GM21619 (cell line): ENCODE data around the gene MYH10.

Source experiments
- ATAC-seq: cut with Tn5 transposase; IDR thresholded peaks from one replicate; pipeline ENCODE4 v1.9.1; 2021; ENCODE audit not compliant: unreplicated experiment

Gene MYH10

DNA sequence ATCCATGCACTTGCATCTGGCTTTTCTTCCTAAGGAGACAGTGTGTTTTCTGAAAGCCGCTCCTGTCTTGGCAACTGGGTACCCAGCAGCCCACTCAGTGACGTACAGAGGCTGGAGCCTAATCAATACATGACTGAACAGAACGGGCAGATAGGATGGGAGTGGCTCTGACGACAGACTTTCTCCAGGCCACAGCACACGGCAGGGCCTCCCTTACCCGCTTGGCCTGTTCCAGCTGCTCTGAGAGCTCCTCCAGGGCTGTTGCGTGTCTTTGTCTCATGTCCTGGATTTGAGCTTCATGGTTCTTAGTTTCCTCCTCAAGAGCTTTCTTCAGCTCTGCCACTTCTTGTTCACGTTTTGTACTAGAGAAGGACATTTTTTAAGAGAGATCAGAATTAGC, 129.9 kb downstream of the MYH10 start:
- ATAC-seq = no peak

DNA sequence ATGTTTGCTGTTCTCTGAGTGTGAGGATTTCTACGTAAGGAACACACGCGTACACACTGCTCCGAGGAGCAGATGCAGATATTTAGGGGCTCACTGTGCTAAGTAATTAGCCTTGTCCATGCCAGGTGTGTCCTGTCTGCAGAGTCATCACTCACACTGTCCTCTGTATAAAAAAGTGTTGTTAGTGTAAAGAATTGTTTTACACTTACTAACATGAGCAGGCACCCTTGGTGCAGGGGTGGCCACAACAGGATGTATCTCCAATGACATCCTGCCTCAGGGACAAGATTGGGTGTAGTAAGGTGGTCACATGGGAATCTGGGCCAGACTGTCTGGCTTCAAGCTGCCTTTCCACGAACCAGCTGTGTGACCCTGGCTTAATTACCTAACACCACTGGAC, 130.9 kb downstream of the MYH10 start:
- ATAC-seq = no peak

DNA sequence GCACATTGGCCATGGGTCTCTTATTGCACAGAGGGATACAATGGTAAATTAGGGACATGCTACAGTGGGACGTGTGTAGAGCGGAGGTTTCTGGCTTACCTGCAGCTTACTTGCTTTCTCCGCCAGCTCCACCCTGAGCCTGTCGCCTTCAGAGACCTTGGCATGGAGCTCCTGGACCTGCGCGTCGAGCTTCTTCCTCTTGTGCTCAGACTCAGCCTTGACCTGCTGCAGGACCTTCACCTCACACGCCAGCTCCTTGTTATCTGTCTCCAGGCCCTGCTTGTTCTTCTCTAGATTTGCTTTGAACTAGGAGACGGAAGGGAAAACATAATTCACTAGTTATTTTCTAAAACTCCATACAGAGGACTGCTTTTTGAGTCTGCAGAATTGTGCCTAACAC, 131.4 kb downstream of the MYH10 start:
- no peak for ATAC-seq

DNA sequence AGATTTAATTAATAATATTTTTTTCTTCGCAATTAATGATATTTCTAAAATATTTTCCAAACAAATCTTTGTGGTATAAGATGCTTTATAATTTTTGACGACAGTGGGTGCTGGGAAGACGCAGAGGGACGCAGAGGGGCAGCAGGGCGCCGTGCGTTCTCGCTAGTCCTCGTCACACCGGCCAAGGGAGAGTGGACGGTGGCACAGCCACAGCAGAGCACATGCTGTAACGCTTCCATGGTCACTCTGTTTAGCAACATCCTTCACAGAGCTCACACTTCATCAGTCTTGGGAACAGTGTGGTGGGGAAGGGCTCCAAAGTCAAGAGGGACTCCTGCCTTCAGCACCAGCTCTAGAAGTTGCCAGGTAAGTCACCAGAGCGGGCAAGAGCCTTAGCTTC, 134.4 kb downstream of the MYH10 start:
- no peak for ATAC-seq

DNA sequence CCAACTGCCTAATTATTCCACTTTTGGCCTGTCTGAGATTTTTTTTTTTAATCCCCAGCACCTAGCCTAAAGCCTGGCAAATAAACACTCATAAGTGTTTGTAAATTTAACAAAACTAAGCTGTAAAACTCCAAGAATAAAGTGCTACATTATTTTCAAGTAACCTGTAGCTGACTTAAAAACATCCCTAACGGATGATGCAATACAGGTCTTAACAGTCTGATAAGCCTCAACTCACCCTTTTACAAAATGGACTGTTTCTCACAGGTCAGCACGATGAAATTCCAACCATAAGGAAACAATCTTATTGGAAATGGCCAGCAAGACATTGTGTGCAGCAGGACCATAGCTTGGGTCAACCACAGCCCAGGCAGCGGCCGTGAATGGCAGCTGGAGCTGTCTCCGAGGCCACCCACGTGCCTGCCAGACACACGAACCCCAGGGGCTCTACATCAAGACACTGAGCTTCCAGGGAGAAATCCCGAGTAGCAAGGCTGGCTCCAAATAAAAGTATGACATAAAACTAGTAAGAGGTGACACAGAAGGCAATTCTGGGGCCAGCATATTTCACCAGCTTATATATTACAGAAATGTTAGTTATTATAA, 135.9 kb downstream of the MYH10 start:
- no peak for ATAC-seq

DNA sequence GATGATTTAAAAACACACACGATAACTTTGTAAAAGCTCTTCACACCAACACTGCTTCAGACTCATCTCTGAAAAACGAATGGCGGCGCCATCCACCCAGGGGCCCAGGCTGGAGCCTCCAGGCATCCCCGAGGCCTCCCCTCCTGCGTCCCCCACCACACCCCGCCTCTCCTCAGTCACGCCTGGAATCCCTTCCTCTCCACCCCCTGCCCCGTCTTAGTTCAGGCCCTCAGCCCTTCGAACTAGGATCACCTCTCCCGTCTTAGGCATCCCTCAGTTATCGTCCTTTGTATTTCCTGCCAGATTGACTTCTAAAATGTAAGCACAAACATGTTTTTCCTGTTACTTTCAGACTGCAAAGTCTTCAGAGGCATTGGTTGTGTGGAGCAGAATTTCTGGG, 136.5 kb downstream of the MYH10 start:
- ATAC-seq = no peak

DNA sequence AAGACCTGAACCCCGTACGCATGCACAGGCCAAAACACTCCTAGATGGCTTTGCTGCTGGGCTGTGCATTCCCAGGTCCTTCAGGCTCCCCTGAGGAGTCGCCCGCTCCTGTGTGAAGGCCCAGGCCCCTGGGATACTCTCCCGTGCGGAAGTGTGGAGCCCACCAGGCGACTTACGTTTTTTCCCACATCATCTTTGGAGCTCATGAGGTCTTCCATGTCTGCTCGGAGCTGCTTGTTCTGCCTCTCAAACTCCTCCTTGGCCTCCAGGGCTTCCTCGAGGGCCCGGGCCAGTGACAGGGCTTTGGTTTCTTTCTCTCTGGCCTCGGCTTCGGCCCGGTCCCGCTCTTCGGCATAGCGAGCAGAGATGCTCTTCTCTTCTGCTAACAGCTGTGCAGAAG, 138.4 kb downstream of the MYH10 start:
- ATAC-seq = no peak

DNA sequence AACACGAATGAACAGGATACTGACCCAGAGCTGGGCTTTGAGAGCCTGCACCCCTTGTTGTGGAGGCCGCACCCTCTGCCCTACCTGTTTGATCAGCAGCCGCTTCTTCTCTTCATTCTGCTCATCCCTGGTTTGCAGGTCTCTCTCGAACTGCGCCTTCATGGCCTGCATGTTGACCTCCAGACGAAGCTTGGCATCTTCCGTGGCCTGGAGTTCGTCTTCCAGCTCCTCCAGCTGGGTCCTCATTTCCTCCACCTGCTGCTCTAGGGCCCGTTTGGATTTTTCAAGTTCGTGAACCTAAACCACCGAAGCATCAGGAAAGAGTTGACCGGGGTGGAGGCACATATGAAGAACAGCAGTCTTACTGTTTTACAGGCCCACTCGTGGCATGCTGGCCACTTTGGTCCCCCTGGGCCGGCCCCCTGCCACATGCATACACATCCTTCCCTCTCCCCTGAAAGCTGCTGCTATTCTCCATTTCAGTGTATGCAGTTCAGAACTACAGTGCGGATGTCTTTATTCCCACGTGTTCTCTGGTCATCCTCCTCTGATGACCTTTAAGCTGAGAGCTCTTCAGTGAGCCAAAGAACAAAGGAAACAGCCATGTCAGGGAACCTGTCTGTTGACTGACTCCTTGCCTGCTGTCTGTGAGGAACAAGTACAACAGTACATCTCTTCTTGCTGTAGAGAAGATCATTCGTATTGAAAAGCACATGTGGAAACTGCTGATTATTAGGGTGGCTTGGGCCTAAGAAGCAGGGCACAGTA, 140.1 kb downstream of the MYH10 start:
- ATAC-seq = no peak

DNA sequence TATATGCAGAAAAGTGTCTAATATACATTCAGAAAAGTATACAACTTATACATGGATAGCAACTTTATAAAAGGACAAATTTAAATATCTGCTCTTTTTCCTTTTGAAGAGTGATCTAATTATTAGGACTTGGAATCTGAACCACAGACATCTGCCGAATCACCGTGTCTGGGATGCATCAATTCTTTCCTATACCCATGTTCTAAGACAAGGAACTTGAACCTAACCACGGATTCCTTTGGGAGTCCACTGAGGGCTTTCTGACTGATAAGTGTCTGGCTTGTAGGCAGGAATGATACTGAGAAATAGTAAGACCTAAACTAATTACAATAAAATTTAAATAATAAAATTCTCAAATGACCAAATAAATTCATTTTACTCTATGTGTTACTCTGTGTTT, 140.7 kb downstream of the MYH10 start:
- ATAC-seq = no peak

DNA sequence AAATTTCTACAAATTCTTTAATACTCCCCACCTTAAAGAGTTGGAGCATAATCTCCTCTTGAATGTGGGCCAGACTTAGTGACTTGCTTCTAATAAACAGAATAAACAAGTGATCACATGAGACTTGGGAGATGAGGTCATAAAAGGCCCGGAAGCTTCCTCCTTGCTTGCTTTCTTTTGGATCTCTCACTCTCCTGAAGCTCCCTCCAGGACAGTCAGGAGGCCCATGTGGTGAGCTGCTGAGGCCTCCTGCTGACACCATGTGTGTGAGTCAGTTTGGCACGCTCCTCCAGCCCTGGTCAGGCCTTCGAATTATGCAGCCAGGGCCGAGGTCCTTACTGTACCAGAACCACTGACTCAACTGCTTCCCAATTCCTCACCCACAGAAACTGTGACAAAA, 141.6 kb downstream of the MYH10 start:
- ATAC-seq = no peak

DNA sequence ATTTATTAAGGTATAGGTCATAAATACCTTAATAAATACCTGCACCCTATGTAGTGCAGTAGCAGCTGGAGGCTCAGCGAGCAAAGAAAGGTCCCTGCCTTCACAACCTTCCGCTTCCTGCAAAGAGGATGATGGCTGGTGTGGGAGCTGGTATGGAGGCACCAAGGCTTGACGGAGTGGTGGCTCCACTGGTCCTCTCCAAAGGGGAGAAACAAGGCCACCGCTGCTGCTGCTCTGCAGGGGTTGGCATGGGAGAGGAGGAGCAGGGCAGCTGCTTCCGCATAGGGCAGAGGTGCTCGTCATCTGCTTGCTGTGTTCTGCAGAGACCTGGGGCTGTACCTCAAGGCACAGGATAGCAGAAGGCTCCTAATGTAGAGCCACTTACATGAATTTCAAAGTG, 142.0 kb downstream of the MYH10 start:
- ATAC-seq = no peak

DNA sequence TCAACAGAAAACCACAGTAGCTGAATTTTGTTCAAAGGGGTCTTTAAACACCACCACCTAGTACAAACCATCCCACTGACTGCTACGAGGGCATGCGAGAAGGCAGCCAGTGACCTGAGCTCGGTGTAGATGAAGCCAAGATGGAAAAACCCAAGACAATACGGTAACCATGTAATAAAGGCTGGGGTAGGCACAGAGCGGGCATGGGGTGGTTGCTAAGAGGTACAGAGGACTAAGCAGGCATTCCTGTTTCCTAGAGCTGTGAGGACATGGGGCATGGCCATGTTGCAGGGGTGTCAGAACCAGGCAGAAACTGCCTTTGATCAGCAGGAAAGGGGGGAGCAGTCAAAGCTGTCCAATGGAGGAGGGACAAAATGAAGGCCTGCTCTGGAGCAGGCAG, 142.8 kb downstream of the MYH10 start:
- ATAC-seq = no peak

DNA sequence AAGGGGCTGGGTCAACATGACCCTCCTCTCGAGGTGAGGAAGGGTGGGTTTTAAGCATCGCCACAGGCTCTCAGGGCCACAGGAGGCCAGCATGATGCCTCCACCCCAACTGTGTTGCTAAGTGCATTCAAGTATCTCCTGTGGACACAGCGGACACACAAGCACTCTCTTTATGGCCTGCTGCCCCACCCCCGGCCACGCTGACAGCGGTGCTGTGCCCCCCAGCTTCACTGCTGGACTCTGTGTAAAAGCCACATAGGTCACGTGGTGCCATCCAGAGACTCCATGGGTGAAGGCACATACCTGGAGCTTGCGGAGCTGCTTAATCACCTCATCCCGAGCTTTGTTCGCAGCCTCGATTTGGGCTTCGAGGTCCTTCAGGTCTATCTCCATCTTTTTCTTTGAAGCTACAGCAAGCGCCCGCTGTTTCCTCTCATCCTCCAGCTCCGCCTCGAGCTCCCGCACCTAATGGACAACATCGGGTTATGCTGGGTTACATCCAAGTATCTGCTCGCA, 143.3 kb downstream of the MYH10 start:
- no peak for ATAC-seq

DNA sequence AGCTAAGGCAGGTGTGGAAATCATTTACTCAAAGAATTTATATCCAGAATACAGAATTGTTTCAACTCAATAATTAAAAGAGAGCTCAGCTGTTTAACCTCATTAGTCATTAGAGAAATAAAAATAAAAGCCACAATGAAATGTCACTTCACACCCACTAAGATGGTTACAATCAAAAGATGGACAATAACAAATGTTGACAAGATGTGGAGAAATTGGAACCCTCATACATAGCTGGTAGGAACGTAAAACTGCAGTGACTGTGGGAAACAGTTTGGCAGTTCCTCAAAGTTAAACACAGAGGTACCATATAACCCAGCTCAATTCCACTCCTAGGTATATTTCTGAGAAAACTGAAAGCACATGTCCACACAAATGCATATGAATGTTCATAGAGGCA, 145.0 kb downstream of the MYH10 start:
- no peak for ATAC-seq

DNA sequence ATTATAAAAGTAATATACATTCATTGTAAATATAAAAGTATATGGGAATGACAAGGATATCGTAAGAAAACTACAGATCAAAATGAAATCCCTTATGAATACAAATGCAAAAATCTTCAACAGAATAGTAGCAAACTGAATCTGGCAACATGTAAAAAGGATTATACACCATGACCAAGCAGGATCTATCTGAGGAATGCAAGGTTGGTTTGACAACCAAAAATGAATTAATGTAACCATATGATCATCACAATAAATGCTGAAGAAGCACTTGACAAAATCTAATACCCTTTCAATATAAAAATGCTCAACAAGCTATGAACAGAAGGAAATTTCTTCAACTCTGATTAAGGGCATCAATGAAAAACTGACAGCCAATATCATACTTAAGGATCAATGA, 146.1 kb downstream of the MYH10 start:
- no peak for ATAC-seq

DNA sequence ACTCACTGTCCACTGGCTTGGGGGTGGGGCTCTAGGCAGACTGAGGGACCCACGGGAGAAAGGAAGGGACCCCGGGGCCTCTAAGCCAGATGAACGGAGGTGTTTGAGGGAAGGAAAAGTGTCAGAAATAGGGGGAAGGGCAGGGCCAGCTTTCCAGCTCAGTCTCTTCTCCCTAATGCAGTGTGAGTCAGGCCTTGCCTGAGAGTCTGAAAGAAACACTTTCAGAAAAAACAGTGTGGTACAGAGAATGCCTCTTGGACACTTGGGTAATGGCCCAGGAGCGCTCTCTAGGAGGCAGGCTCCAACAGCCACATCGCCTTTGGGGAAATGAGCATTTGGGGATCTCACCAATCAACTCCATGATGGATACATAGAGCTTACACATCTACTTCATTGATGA, 148.0 kb downstream of the MYH10 start:
- no peak for ATAC-seq

DNA sequence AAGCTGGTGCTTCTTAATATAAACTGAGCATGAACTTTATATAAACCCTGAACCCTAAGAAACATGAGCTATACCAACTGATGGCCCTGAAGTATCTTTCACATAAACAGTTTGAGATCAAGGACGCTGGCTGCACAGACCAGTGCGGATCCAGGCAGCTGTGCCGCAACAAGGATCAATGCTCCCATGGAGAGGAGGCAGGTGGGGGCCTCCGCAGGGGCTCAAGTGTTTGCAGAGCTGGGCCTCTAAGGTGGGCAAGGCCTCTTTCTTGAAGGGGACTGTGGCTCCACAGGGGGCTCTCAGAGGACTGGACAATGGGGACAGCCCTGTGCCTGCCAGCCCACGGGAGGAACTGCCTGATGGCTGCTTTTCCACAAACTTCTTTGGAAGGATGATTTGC, 148.8 kb downstream of the MYH10 start:
- ATAC-seq = no peak

DNA sequence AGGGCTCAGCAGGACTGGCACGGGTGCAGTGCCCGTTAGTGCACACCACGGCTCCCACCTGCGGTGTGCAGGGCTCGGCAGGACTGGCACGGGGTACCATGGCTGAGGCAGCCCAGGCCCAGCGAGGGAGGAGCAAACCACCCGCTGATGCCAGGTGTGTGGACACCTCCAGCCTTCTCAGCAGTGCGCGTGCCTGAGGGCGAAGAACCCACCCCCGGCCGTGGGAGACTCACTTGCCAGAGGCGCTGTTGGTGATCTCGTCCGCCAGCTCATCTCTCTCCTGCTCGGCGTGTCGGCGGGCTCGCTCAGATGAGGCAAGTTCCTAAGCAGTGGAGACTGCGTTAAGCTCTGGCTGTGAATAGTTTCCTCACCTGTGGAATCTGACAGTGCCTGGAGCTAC, 149.4 kb downstream of the MYH10 start:
- no peak for ATAC-seq

DNA sequence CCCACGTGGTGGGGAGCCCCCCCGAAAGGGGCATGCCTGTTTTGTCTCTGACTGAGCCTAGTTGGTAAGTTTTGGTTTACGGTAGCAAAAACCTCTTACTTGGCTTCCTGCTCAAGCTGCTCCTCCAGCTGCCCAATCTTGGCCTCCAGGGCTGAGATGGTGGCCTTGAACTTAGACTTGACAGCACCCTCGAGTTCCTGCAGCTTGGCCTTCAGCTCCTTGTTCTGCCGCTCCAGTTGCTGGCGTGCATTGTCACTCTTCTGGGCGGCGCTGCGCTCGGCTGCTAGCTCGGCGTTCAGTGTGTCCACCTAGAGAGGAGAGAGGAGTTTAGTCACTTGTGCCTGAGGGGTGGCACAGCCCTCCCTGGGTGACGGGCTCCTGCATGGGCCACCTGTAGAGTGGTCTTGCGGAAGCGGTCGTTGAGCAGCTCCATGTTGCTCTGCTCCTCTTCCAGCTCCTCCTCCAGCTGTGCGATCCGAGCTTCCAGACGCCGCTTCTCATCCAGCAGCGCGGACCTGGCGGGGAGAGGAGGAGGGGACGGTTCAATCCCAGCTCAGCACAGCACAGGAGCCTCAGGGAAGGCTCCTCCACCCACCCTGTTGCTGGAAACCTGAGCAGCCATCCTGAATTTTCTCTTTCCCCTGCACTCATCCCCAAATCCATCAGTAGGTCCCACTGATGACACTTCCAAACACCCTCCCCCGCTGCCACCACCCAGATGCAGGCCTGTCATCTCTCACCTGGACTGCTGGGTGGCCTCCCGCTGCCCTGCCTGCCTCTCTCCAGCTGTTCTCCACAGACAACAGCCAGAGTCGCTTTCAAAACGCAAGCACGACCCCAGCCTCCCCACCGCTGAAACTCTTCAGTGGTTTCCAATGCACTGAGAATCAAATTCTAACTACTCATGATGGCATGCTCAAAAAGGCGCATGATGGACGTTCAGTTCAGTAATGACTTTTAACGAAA, 150.2 kb downstream of the MYH10 start:
- ATAC-seq = no peak

DNA sequence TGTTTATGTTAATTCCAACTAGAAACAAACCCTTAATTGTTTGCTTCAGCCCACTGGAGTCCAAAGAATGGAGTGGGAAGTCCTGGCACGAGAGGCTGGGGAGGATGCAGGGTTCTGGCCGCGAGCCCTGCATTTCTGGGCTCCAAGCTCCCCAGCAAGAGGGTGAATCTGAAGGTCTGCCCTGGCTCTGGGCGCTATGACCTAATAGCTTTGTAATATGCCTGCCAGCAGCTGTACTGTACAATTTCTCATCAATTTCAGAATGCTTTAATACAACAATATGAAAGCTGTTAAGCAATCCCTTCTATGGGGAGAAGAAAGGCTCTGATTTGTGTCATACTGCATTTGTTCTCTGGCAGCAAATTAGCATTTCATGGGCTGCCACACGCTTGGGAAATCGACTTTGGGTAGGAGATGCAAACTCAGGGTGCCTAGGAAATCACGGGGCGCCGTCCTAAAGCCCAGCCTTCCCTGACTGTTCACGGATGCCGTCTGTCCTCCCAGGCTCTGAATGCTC, 151.0 kb downstream of the MYH10 start:
- no peak for ATAC-seq

DNA sequence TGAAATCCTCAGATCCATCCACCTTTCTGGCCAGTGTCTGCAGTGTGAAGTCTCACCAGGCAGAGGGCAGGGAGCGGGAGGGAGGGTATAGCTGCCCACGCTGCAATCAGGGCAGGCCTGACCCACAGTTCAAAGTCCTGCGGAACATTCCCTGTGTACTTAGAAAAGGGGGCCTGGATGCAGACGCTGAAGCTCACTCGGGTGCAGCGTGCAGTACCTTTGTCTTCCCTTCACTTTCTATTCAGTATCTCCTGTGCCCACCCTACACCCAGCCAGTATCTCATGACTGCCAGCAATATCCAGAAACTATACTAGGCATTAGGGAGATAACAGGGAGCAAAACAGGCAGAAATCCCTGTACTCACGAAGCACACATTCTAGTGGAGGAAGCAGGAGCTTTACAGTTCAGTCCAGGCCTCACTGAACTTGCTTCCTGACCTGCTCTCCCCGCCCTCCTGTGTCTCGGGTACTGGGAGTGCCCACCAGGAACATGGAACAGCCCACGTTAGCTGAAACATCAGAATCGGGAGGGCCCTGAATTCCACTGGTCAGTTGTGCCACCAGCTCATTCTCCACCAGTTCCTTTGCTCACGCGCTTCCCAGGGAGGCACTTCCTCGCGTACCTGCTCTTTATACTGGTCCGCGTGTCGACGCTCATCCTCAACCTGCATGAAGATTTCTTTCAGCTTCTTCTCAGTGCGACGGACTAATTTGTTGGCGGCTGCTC, 152.6 kb downstream of the MYH10 start:
- no peak for ATAC-seq
